Measurements from ENCODE around the gene CASK.
"Not testable (repeated sequence)": the region's sequence is repeated elsewhere in the genome, so short reads cannot be mapped to it uniquely, and the experiment has no call there.

CASK gene

DNA sequence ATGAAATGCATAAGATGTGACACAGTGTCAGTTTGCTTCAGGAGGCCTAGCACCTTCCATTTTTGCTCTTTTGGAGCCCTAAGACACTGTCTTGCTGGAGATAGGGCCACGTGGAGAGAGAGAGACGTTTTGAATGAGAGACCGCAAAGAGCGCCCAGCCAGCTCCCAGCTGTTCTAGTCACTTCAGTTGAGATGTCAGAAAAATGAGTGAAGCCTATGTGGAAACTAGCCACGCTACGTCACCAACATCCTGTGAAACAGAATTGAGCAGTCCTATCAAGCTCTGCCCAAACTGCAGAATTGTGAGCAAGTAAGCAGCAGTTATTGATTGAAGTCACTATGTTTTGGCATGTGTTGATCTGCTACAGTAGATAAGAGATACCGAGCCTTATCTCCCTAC, 186.3 kb downstream of the CASK start:
- DNase-seq (ENCODE audit: low read depth in 3 of 3, low spot score in 1 of 3): no peak

GRCh38 chrX:41734530-41734929, 188.8 kb downstream of the CASK start:
- DNase-seq (ENCODE audit: low read depth in 3 of 3, low spot score in 1 of 3): no peak

GRCh38 chrX:41733939-41734338, 189.4 kb downstream of the CASK start:
- no peak for DNase-seq (ENCODE audit: low read depth in 3 of 3, low spot score in 1 of 3)

- no peak for DNase-seq (ENCODE audit: low read depth in 3 of 3, low spot score in 1 of 3)
These were observed 191.1 kb downstream of the CASK start for GRCh38 chrX:41732260-41732659.

- DNase-seq (ENCODE audit: low read depth in 3 of 3, low spot score in 1 of 3): no peak
These were observed 193.3 kb downstream of the CASK start for GRCh38 chrX:41730081-41730480.

DNA sequence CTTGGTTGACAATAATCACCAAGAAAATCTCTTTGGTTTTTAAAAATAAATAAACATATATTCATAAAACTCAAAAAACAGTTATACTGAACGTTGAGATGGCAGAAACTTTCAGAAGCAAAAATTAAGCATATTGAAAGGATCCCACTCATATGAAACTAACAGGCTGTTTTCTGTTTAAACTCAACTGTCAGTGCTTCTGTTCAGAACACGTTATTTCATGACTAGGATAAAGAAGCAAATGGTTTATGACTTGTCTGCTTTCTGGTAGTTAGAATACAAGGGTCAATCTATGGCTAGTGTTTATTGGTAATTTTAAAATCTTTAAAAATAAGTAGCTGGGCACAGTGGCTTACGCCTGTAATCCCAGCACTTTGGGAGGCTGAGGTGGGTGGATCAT, 195.2 kb downstream of the CASK start:
- DNase-seq (ENCODE audit: low read depth in 3 of 3, low spot score in 1 of 3): no peak

- no peak for DNase-seq (ENCODE audit: low read depth in 3 of 3, low spot score in 1 of 3)
These were observed 199.5 kb downstream of the CASK start, which contains the start of gene GPR82 for GRCh38 chrX:41723826-41724225. Gene GPR82, plus strand, starts transcription at chrX:41724181. Its CDS starts 2,846 bp downstream, at chrX:41727027.

- DNase-seq (ENCODE audit: low read depth in 3 of 3, low spot score in 1 of 3): no peak
These were observed 200.3 kb downstream of the CASK start for GRCh38 chrX:41722816-41723618.

GRCh38 chrX:41722214-41722613, 201.1 kb downstream of the CASK start:
- DNase-seq (ENCODE audit: low read depth in 3 of 3, low spot score in 1 of 3): no peak

DNA sequence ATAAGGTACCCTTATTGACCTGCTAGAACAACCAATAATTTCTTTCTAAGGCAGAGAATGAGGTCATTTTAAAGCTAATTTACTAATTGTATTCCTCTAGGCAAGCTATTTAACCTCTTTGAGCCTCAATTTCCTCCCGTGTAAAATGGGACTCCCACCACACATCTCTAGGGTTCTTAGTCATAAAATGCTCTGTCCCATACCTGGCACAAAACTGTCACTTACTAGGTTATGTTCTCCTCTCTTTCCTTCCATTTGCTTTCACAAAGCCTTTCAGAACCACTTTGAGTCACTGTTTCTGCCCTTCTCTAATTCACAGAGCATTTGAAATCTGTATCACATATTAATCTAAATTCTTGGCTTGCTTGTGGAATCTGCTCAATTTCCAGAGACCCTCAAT, 201.8 kb downstream of the CASK start:
- no peak for DNase-seq (ENCODE audit: low read depth in 3 of 3, low spot score in 1 of 3)

DNA sequence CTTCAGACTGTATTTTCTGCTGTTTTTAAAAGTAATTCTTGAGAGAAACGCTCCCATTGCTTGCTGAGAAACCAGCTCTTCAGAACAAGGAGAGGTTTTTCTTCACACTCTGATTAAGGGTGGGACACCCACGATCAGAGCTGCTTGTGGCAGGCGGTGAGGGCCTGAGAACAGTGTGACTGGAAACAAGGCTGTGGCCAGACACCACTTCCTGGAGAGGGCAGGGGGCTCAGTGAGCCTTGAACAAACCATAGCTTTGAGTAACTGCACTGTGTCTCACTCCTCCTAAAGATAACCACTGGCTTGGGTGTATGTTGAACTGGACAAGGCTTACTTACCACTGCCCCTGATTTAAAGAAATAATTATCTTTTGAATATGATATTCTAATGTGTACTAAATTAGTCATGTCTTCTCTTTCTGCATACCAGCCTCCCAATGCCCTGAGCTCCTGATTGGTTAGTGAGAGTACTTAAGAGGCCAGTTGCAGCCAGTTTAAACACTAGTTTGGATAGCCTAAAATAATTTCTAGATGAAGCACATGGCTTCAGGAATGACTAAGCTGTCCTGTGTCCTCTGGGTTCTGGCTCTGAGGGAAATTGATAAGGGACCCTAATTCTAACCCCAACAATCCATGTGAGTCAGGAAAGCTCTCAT, 203.1 kb downstream of the CASK start:
- no peak for DNase-seq (ENCODE audit: low read depth in 3 of 3, low spot score in 1 of 3)

GRCh38 chrX:41719610-41720009, 203.7 kb downstream of the CASK start:
- DNase-seq (ENCODE audit: low read depth in 3 of 3, low spot score in 1 of 3): not testable (repeated sequence)

DNA sequence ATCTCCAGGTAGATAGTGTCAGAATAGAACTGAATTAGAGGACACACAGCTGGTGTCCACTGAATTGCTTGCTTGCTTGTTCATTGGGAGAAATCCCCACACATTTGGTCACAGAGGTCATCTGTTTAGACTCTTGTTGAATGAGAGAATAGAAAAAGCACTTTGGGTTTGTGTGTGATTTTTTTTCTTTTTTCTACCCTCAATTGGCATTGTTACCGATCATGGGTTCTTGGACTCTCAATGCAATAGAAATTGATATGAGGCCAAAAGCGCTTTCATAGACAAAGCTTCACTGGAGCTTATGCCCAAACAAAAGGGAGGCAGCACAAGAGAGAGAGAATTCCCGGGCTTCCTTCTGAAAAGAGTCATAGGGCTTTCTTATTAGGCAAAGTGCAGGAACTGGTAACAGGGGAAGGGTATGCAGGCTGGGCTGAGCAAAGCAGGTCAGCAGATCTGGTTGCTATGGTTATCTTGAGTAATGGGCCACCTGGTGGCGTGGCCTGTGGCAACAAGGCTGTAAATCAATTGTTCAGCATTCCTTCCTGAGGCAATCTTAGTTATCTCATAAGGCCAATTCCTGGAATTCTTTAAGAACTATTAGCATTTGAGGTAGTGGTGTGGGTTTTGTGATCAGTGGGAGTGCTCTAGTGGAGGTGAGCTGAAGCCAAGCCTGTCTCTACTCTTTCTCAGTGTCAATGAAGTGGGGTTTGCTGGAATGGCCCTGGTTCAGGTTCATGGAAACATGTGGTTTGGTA, 204.7 kb downstream of the CASK start:
- DNase-seq (ENCODE audit: low read depth in 3 of 3, low spot score in 1 of 3): no peak

- no peak for DNase-seq (ENCODE audit: low read depth in 3 of 3, low spot score in 1 of 3)
These were observed 206.4 kb downstream of the CASK start for GRCh38 chrX:41716767-41717473.

GRCh38 chrX:41716222-41716621, 207.1 kb downstream of the CASK start:
- DNase-seq (ENCODE audit: low read depth in 3 of 3, low spot score in 1 of 3): no peak

DNA sequence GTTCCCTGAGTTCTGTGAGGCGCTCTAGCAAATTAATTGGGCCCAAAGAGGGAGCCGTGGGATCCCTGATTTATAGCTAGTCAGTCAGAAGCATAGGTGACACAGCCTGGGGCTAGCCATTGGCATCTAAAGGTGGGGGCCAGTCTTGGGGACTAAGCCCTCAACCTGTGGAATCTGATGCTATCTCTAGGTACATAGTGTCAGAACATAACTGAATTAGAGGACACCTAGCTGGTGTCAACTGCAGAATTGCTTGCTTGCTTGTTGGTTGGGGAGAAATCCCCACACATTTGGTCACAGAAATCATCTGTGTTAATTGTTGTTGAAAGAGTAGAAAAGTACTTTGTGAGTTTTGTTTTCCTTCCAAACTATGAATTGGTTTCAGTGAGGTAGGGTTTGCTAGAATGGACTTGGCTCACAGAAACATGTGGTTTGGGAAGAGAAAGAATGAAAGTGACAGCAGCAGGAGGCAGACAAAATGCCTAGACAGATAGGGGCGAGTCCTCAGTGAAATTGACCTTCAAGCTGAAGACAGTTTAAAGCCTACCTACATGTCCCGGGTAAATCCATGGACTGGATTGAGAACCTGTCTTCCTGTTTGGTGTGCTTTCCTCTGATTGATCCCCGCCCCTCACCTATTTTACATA, 212.2 kb downstream of the CASK start:
- no peak for DNase-seq (ENCODE audit: low read depth in 3 of 3, low spot score in 1 of 3)

DNA sequence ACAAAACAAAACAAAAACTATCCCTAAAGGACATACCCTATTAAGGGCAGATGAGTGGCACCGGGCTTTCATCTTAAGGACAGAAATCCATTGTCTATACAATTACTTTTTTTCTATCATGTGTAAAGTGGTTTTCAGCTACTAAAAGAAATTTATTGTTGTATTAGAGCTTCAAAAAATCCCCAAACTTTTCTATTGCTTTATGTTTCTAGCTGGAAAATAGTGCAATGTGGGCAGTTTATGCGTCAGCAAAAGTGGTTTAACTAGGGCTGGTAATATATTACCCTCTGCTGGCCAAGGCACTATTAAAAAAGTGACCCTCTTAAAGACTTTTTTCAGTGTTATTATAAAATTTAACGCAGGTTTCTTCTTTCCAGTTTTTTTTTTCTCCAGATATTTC, 214.9 kb downstream of the CASK start:
- DNase-seq (ENCODE audit: low read depth in 3 of 3, low spot score in 1 of 3): no peak

GRCh38 chrX:41707218-41707617, 216.1 kb downstream of the CASK start:
- DNase-seq (ENCODE audit: low read depth in 3 of 3, low spot score in 1 of 3): no peak

DNA sequence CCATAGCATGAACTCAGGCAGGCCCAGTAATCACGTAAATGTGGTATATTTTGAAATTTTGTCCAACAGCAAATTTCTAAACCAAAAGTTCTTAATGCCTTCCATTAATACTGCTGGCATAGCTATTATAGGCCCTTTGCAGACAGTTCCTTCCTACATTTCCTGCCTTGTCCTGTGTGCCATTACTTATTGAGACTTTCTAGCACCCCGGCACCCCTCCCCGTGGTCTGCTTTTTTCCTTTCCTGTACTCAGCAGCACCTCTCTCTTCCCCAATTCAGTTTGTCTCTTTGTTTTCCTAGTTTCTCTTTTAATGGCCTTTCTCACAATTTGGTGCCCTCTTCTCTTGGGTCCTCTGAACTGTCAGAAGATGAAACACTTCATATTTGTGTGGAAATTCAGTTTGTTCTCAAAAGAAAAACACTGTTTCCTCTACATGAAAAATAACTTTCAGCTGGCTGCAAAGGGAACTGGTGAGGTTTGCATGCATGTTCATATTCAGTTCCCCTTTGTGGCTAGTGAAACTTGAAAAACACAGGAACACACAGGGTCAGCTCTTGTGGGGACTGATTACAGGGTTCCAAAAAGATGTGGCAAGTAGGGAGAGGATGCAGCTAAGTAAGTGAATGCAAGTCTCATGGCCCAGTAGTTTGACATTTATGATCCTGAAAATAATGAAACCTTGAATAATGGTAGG, 217.5 kb downstream of the CASK start:
- no peak for DNase-seq (ENCODE audit: low read depth in 3 of 3, low spot score in 1 of 3)

DNA sequence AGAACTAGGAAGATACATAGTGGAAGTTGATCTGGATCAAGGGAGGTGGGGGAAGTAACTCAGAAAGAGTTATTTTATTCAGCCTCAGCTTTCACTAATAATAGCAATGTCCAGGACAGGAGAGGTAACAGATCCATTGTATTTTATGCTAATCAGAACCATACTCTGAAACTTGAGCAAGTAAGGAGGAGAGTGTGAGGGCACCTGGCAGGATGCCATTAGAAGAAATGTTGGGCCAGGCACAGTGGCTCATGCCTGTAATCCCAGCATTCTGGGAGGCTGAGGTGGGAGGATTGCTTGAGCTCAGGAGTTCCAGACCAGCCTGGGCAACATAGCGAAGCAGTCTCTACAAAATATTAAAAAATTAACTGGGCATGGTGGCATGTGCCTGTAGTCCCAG, 218.3 kb downstream of the CASK start:
- no peak for DNase-seq (ENCODE audit: low read depth in 3 of 3, low spot score in 1 of 3)

Measured in stimulated activated CD4-positive, alpha-beta T cell treated with anti-CD3 and anti-CD28 coated beads, TNF-alpha, amount 100 ng/mL, for 1 hour (primary cell).